Cardiac fibroblast (primary cell): ENCODE measurements around the gene ADH5.
"Not testable (repeated sequence)": the region's sequence is repeated elsewhere in the genome, so short reads cannot be mapped to it uniquely, and the experiment has no call there.

ENCODE experiments used
- DNase-seq, 2 donors: peaks; one replicate each; pipeline versions ENCODE4 v3.0.0 to v3.0.0-alpha.2; 2010; ENCODE audit warnings: low read depth in 2 of 2
- H3K4me3 ChIP-seq, 2 donors: replicated peaks in 1 of 2; 1 replicate in 1 of 2; 2 replicates in 1 of 2; pipeline ENCODE4 v1.5.1; 2011; ENCODE audit warnings: low read depth in 2 of 2, low read length in 2 of 2, mild to moderate bottlenecking in 2 of 2, moderate library complexity in 1 of 2
- CTCF ChIP-seq: IDR thresholded peaks from one replicate; pipeline ENCODE4 v1.5.1; 2011; ENCODE audit warnings: low read depth, mild to moderate bottlenecking, low read length, inconsistent platforms

The ADH5 gene

GRCh38 chr4:99121008-99121407 lies 32.4 kb upstream of the ADH5 start:
- TF ChIP-seq CTCF: no peak
- H3K4me3 ChIP-seq: no peak overlapping the region
- DNase-seq: no peak

- H3K4me3 ChIP-seq: no peak overlapping the region
- DNase-seq: no peak
- TF ChIP-seq CTCF: no peak
These were observed 31.9 kb upstream of the ADH5 start for GRCh38 chr4:99120501-99120900.

- DNase-seq: peak; percentile 48 to 57
- peak; percentile 15 for TF ChIP-seq CTCF
- H3K4me3 ChIP-seq: no peak overlapping the region
These were observed 29.5 kb upstream of the ADH5 start for GRCh38 chr4:99117876-99118693.

- H3K4me3 ChIP-seq: not testable (repeated sequence)
These were observed 28.7 kb upstream of the ADH5 start for GRCh38 chr4:99117122-99117841.

GRCh38 chr4:99109286-99109685 lies 20.7 kb upstream of the ADH5 start:
- DNase-seq, H3K4me3 ChIP-seq: not testable (repeated sequence)

More at GRCh38 chr4:99117122-99117841, 28.7 kb upstream of the ADH5 start:
- not testable (repeated sequence) for DNase-seq

GRCh38 chr4:99104153-99104552 lies 15.6 kb upstream of the ADH5 start:
- no peak for DNase-seq
- H3K4me3 ChIP-seq: no peak overlapping the region
- TF ChIP-seq CTCF: no peak

GRCh38 chr4:99103166-99103565 lies 14.6 kb upstream of the ADH5 start:
- no peak for DNase-seq
- TF ChIP-seq CTCF: no peak
- no peak overlapping the region for H3K4me3 ChIP-seq

- no peak for TF ChIP-seq CTCF
- H3K4me3 ChIP-seq: no peak overlapping the region
- DNase-seq: no peak
These were observed 14.0 kb upstream of the ADH5 start for GRCh38 chr4:99102634-99103033.
